HUES48 (cell line): Measurements from ENCODE around the gene EZR.

Experiments used
- H3K27ac ChIP-seq: one replicate; pipeline ENCODE4 v1.7.0; 2013; ENCODE audit warnings: low read depth, low read length, inconsistent platforms
- H3K27me3 ChIP-seq: 2 replicates; pipeline ENCODE4 v1.6.1; 2013; ENCODE audit warnings: mild to moderate bottlenecking, low read length; ENCODE audit not compliant: control insufficient read depth, insufficient read depth
- H3K36me3 ChIP-seq: 2 replicates; pipeline ENCODE4 v1.6.1; 2013; ENCODE audit warnings: low read length; ENCODE audit not compliant: control insufficient read depth, insufficient read depth
- H3K4me1 ChIP-seq: 2 replicates; pipeline ENCODE4 v1.6.1; 2013; ENCODE audit warnings: mild to moderate bottlenecking, low read length; ENCODE audit not compliant: control insufficient read depth, insufficient read depth
- H3K4me3 ChIP-seq: 2 replicates; pipeline ENCODE4 v1.5.1; 2013; ENCODE audit warnings: mild to moderate bottlenecking, low read depth, low read length
- H3K9ac ChIP-seq: 2 replicates; pipeline ENCODE4 v1.6.1; 2013; ENCODE audit warnings: mild to moderate bottlenecking, low read depth, low read length, moderate library complexity
- H3K9me3 ChIP-seq: 2 replicates; pipeline ENCODE4 v1.6.1; 2013; ENCODE audit warnings: low read length; ENCODE audit not compliant: control insufficient read depth, insufficient read depth

The EZR gene

DNA sequence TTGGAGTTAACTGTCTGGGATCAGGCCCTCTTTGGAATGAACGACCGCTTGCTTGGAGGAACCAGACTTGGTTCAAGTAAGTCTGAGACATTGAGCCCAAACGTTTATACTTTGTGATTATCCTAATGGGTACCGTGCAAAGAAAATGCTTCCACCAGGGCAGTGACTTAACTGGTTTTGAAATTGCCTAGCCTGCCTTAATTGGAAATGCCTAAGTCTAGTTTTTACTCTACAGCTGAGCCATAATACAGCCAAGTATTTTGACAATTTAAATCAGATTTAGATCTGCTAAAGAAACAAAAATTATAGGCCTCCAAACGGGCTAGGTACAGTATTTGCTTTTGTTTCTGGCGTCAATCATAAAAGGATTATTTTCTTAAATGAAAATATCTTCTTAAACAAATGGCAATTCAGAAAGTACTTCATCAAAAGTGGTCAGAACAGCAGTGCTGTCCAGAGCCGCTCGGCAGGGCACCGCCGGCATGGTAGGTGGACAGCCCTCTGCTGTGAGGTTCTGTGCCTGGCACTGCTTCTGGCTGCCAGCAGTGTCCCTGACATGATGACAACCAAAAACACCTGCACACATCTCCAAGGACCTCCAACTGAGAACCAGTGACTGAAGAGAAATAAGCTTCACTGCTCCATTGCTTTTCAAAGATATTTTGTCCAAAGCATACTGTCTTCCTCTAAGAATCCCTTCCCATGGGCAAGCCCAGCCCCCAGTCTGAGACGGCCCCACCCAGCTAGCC, 55.6 kb downstream of the EZR start:
- H3K4me3 ChIP-seq: no peak overlapping the region
- no peak overlapping the region for H3K9ac ChIP-seq
- peaks cover 4% of the 10 kb centered on the region; the same call in 1 of the 2 replicates for H3K4me1 ChIP-seq
- H3K36me3 ChIP-seq: peaks cover 45% of the 10 kb centered on the region
- no peak overlapping the region for H3K27ac ChIP-seq
- no peaks in the 10 kb centered on the region for H3K27me3 ChIP-seq
- no peaks in the 10 kb centered on the region for H3K9me3 ChIP-seq

DNA sequence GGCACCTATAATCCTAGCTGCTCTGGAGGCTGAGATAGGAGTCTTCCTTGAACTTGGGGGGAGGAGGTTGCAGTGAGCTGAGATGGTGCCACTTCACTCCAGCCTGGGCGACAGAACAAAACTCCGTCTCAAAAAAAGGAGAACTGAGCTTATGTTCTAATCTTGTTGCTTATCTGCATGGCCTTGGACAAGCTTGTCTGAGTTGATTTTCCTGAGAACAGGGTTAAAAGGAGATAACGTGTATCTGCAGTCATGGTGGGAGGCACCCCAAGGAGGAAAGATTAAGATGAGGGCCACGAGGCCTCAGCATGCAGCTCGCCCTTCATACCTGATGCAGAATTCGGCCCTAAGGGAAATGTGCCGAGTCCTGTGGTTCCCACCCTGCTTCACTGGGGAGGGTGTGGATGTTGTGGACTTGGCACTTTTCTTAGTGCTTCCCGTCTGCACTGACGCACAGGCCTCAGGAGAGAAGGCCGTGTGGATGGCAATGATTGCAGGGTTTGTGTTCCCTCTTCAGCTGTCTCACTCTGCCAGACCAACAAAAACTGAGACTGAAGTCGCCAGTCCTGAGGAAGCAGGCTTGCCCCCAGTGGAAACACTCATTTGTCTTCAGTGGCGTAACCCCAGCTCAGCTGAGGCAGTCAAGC, 56.3 kb downstream of the EZR start:
- H3K9ac ChIP-seq: no peak overlapping the region
- no peak overlapping the region for H3K27ac ChIP-seq
- H3K36me3 ChIP-seq: peaks cover 38% of the 10 kb centered on the region

GRCh38 chr6:158761746-158762145, 57.4 kb downstream of the EZR start:
- H3K36me3 ChIP-seq: peaks cover 27% of the 10 kb centered on the region
- H3K9me3 ChIP-seq: no peaks in the 10 kb centered on the region
- no peak overlapping the region for H3K4me3 ChIP-seq
- H3K4me1 ChIP-seq: peaks cover 18% of the 10 kb centered on the region
- H3K27ac ChIP-seq: no peak overlapping the region
- no peaks in the 10 kb centered on the region for H3K27me3 ChIP-seq
- no peak overlapping the region for H3K9ac ChIP-seq

More for the DNA sequence above, 56.3 kb downstream of the EZR start:
- Histone ChIP-seq H3K27me3 (no peaks in the 10 kb centered on the region), H3K9me3 (no peaks in the 10 kb centered on the region), H3K4me1 (peaks cover 9% of the 10 kb centered on the region), H3K4me3 (no peak overlapping the region)

DNA sequence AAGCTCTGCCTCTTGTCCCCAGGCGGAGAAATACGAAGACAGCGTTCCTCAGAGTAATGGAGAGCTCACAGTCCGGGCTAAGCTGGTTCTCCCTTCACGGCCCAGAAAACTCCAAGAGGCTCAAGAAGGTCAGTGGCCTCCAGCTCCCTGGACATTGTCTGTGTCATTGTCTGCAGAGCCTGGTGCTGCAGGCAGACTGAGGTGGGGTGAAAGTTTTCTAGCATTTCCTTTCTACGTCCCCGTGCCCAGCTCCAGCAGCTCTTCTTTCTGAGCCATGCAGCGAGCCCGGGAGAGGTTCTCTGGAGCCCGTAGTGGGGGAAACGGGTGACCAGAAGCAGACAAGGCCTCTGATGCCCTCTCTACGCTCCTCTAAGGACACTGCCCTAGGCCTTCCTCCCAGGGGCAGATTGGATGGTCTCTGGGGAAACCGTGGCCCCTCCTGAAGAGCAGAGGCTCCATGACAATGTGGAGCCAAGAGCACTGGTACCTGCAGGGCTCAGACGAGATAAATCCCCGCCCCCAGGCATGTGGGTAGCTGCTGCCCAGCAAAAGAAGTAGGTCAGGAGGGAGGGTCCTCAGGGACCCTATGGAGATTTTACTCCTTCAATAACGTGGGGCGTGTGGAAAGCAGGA, 58.4 kb downstream of the EZR start:
- Histone ChIP-seq H3K36me3 (peaks cover 17% of the 10 kb centered on the region), H3K27ac (no peak overlapping the region), H3K9ac (no peak overlapping the region), H3K27me3 (no peaks in the 10 kb centered on the region), H3K4me3 (no peak overlapping the region), H3K4me1 (peaks cover 18% of the 10 kb centered on the region), H3K9me3 (no peaks in the 10 kb centered on the region)

- H3K9ac ChIP-seq: no peak overlapping the region
- no peaks in the 10 kb centered on the region for H3K27me3 ChIP-seq
- H3K27ac ChIP-seq: no peak overlapping the region
- no peaks in the 10 kb centered on the region for H3K9me3 ChIP-seq
- H3K4me1 ChIP-seq: peaks cover 18% of the 10 kb centered on the region
- H3K4me3 ChIP-seq: no peak overlapping the region
- peaks cover 10% of the 10 kb centered on the region for H3K36me3 ChIP-seq
These were observed 59.1 kb downstream of the EZR start for GRCh38 chr6:158759966-158760617.

DNA sequence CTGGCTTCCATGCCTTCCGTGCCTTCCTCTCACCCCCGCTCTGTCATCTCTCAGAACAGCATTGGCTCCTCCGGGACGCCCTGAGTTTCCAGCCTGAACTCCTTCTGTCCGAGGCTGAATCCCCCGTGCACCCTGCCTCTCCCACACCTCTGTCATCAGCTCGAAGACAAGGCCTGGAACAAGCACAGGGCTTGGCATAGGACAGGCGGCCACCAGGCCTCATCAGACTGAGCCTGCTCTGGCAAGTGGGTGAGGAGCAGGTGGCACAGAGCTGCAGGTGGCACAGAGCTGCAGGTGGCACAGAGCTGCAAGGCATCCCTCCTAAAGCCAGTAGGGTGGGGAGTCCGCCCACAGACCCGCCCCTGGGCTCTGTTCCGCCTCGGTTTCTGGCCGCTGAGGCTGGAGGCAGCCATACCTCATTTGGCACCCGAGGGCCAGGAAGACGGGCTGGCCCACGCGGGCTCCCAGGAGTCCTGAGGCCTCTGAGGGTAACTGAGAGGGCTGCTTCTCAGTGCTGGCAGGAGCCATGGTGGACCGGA, 60.2 kb downstream of the EZR start:
- Histone ChIP-seq H3K9ac (no peak overlapping the region), H3K36me3 (0 out of 2 replicates have a peak, but pooled peaks cover under 1% of the 10 kb centered on the region), H3K4me1 (peaks cover 18% of the 10 kb centered on the region), H3K4me3 (no peak overlapping the region), H3K9me3 (no peaks in the 10 kb centered on the region), H3K27me3 (no peaks in the 10 kb centered on the region), H3K27ac (no peak overlapping the region)

GRCh38 chr6:158758451-158758860, 60.7 kb downstream of the EZR start:
- H3K9me3 ChIP-seq: no peaks in the 10 kb centered on the region
- H3K27me3 ChIP-seq: no peaks in the 10 kb centered on the region
- H3K4me1 ChIP-seq: peaks cover 18% of the 10 kb centered on the region
- no peak overlapping the region for H3K9ac ChIP-seq
- no peak overlapping the region for H3K4me3 ChIP-seq
- H3K36me3 ChIP-seq: no peaks in the 10 kb centered on the region
- no peak overlapping the region for H3K27ac ChIP-seq

DNA sequence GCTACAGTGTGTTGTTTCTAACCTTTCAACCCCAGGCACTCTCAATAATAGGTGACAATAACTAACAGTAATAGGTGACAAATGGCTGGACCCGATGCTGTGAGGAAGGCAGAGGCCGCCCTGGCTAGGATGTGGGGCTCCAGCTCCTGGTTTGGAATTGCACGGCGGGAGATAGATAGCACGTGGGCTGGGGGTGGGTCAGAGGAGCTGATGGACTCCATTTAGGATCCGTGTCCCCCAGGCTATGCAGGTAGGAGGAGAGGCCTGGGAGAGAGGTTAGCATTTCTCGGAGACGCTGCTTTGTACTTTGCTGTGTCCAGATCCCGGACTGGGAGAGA, 61.4 kb downstream of the EZR start:
- Histone ChIP-seq H3K4me3 (no peak overlapping the region), H3K27ac (no peak overlapping the region), H3K9me3 (no peaks in the 10 kb centered on the region), H3K27me3 (no peaks in the 10 kb centered on the region), H3K4me1 (peaks cover 20% of the 10 kb centered on the region), H3K9ac (no peak overlapping the region), H3K36me3 (no peaks in the 10 kb centered on the region)

GRCh38 chr6:158756977-158757752, 62.0 kb downstream of the EZR start:
- no peak overlapping the region for H3K4me3 ChIP-seq
- no peaks in the 10 kb centered on the region for H3K27me3 ChIP-seq
- H3K36me3 ChIP-seq: no peaks in the 10 kb centered on the region
- H3K27ac ChIP-seq: no peak overlapping the region
- H3K9me3 ChIP-seq: no peaks in the 10 kb centered on the region
- H3K4me1 ChIP-seq: peaks cover 23% of the 10 kb centered on the region
- H3K9ac ChIP-seq: no peak overlapping the region

DNA sequence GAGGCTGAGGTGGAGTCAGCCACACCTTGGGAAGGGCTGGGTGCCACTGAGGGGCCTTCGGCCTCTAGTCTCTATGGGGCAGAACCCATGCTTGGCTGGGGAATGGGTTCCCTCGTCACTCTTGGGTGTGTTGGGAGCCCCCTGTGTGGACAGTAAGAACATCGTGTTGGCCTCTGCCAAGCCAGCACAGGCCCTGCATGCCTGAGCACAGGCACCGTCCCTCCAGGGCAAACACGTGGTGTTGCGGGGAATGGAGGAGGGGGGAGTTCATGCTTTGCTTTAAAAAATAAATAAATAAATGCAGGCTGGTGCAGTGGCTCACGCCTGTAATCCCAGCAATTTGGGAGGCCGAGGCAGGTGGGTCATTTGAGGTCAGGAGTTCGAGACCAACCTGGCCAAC, 63.0 kb downstream of the EZR start:
- no peaks in the 10 kb centered on the region for H3K9me3 ChIP-seq
- H3K36me3 ChIP-seq: no peaks in the 10 kb centered on the region
- no peak overlapping the region for H3K4me3 ChIP-seq
- peaks cover 23% of the 10 kb centered on the region for H3K4me1 ChIP-seq
- H3K27ac ChIP-seq: no peak overlapping the region
- H3K27me3 ChIP-seq: no peaks in the 10 kb centered on the region
- H3K9ac ChIP-seq: no peak overlapping the region
